Caco-2 (cell line): ENCODE data around the gene CAMKK2. TPM values are rescaled to one million over a fixed set of nuclear protein-coding genes. Genes with fewer than 3 reads are reported as not detected.

Experiments
- BruUV-seq: library from RNA; stranded (reverse); fragments of 400-500 nt; replicated peaks from 2 replicates; lab custom pipeline; 2021; lab: Mats Ljungman, UMichigan
- CTCF ChIA-PET: fragments of 300-600 bp; sonication (Branson Sonifier 250); formaldehyde crosslinking; loops from one replicate; lab custom pipeline; 2022; ENCODE audit warnings: antibody characterized with exemption; lab: Charles Lee
- POLR2A ChIA-PET: fragments of 300-600 bp; sonication (Branson Sonifier 250); formaldehyde crosslinking; loops from one replicate; lab custom pipeline; 2022; ENCODE audit warnings: antibody characterized with exemption; lab: Charles Lee
- DNase-seq, 2 experiments: peaks; one replicate each; pipeline versions ENCODE4 v3.0.0 to v3.0.0-alpha.2; 2020 to 2022
- H3K27me3 ChIP-seq: replicated peaks from 2 replicates; pipeline ENCODE4 v1.6.0; 2011; ENCODE audit warnings: low read length; ENCODE audit not compliant: control insufficient read depth, insufficient read depth
- H3K36me3 ChIP-seq: 2 replicates; pipeline ENCODE4 v1.5.1; 2011; ENCODE audit warnings: low read length; ENCODE audit not compliant: control insufficient read depth, insufficient read depth
- H3K4me1 ChIP-seq: fragments of 250-450 bp; sonication (Bioruptor Pico); 2 replicates; pipeline ENCODE4 v1.5.1; 2020; ENCODE audit warnings: mild to moderate bottlenecking
- H3K4me3 ChIP-seq: 2 replicates; pipeline ENCODE4 v1.5.1; 2011; ENCODE audit warnings: low read depth, mild to moderate bottlenecking, control low read depth, low read length
- H3K9me3 ChIP-seq: fragments of 250-450 bp; sonication (Bioruptor Pico); 2 replicates; pipeline ENCODE4 v1.5.1; 2020; ENCODE audit warnings: mild to moderate bottlenecking, moderate library complexity
- H3K27ac Mint-ChIP-seq: one replicate; pipeline ENCODE4 v1.8.0; 2022; ENCODE audit warnings: mixed read lengths; ENCODE audit not compliant: unreplicated experiment
- H3K27me3 Mint-ChIP-seq: one replicate; pipeline ENCODE4 v1.8.0; 2022; ENCODE audit warnings: mixed read lengths; ENCODE audit not compliant: insufficient read depth, unreplicated experiment
- H3K36me3 Mint-ChIP-seq: one replicate; pipeline ENCODE4 v1.8.0; 2022; ENCODE audit warnings: mild to moderate bottlenecking, mixed read lengths; ENCODE audit not compliant: insufficient read depth, unreplicated experiment
- H3K4me1 Mint-ChIP-seq: one replicate; pipeline ENCODE4 v1.8.0; 2022; ENCODE audit warnings: low read depth, mixed read lengths; ENCODE audit not compliant: unreplicated experiment
- H3K4me3 Mint-ChIP-seq: one replicate; pipeline ENCODE4 v1.8.0; 2022; ENCODE audit warnings: mild to moderate bottlenecking, moderate library complexity, mixed read lengths; ENCODE audit not compliant: unreplicated experiment
- H3K9me3 Mint-ChIP-seq: one replicate; pipeline ENCODE4 v1.8.0; 2022; ENCODE audit warnings: mixed read lengths; ENCODE audit not compliant: unreplicated experiment
- intact Hi-C: fragments of 100-400 bp; cut with micrococcal nuclease; formaldehyde crosslinking; loops from one replicate; pipeline ENCODE4 v1.10.0; 2022; ENCODE audit not compliant: unreplicated experiment
- total RNA-seq: library from RNA; stranded (reverse); gene quantifications from 2 replicates; pipeline ENCODE4 v1.2.3, GENCODE V29; 2022
- TF ChIP-seq, protein P1 (sequence below), 2 experiments: fragments of 200-600 bp in 1 of 2; IDR thresholded peaks; 1 replicate in 1 of 2; 2 replicates in 1 of 2; pipeline versions ENCODE4 v1.5.1 to v1.8.0; 2011 to 2022; ENCODE audit warnings: antibody characterized with exemption in 1 of 2, control low read depth in 1 of 2, inconsistent platforms in 1 of 2, low read depth in 1 of 2, low read length in 1 of 2, mild to moderate bottlenecking in 1 of 2, moderate library complexity in 1 of 2; ENCODE audit not compliant: insufficient read depth in 1 of 2, severe bottlenecking in 1 of 2, unreplicated experiment in 1 of 2

Gene CAMKK2
- total RNA-seq, 1 experiment from 2014 or later, result 31.0 TPM

DNA sequence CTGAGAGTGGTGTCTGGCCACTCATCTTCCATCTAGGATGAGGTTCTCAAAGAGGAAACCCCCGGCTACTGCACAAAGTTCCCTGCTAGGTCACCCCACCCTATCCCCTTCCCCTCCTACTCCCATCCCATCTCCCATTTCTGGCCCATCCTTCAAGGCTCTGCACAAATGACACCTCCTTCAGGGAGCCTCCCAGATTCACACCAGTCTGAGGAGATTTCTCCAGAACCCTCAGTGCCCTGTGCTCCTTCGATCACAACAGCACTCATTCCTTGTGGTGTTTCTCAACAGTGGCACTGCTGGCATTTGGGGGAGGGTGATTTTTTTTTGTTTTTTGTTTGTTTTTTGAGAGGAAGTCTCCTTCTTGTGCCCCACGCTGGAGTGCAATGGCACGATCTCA, 2.9 kb downstream of the CAMKK2 start:
- H3K9me3 ChIP-seq, result no peaks in the 10 kb centered on the region
- POLR2A ChIA-PET, result no interaction called here
- no peaks in the 10 kb centered on the region for H3K36me3 ChIP-seq
- Mint-ChIP-seq H3K9me3 (no peaks in the 10 kb centered on the region), H3K4me3 (no peak overlapping the region), H3K4me1 (no peaks in the 10 kb centered on the region), H3K27ac (no peak overlapping the region), H3K27me3 (no peaks in the 10 kb centered on the region), H3K36me3 (peaks cover 9% of the 10 kb centered on the region)
- no peaks in the 10 kb centered on the region for H3K27me3 ChIP-seq
- CTCF ChIA-PET, result no interaction called here
- intact Hi-C loops, result no loop called here
- TF ChIP-seq, protein P1, sequence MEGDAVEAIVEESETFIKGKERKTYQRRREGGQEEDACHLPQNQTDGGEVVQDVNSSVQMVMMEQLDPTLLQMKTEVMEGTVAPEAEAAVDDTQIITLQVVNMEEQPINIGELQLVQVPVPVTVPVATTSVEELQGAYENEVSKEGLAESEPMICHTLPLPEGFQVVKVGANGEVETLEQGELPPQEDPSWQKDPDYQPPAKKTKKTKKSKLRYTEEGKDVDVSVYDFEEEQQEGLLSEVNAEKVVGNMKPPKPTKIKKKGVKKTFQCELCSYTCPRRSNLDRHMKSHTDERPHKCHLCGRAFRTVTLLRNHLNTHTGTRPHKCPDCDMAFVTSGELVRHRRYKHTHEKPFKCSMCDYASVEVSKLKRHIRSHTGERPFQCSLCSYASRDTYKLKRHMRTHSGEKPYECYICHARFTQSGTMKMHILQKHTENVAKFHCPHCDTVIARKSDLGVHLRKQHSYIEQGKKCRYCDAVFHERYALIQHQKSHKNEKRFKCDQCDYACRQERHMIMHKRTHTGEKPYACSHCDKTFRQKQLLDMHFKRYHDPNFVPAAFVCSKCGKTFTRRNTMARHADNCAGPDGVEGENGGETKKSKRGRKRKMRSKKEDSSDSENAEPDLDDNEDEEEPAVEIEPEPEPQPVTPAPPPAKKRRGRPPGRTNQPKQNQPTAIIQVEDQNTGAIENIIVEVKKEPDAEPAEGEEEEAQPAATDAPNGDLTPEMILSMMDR (IDR thresholded peaks at IDR 0.05; ENCODE audit: insufficient read depth in 1 of 2, low read depth in 1 of 2, low read length in 1 of 2, severe bottlenecking in 1 of 2, unreplicated experiment in 1 of 2), result no peak
- H3K4me1 ChIP-seq, result no peaks in the 10 kb centered on the region
- no peak for DNase-seq
- H3K4me3 ChIP-seq, result no peak overlapping the region
- no TSS peak for BruUV-seq

DNA sequence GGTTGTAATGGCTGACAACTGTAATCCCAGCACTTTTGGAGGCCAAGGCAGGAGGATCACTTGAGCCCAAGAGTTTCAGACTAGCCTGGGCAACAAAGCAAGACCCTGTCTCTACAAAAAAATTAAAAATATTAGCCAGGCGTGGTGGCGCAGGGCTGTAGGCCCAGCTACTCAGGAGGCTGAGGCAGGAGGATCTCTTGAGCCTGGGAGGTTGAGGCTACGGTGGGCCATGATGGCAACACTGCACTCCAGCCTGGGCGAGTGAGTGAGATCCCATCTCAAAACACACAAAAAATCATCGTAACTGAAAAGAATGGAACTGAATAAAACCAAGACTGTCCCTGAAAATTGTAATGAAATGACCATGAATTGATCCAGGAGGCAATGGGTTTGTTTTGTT, 6.1 kb downstream of the CAMKK2 start:
- peaks cover 14% of the 10 kb centered on the region for H3K36me3 Mint-ChIP-seq
- no peaks in the 10 kb centered on the region for H3K9me3 Mint-ChIP-seq
- Histone ChIP-seq H3K36me3 (no peaks in the 10 kb centered on the region; the same call in 1 of the 2 replicates), H3K27me3 (no peaks in the 10 kb centered on the region), H3K4me3 (no peak overlapping the region), H3K9me3 (no peaks in the 10 kb centered on the region), H3K4me1 (no peaks in the 10 kb centered on the region)
- no peak overlapping the region for H3K4me3 Mint-ChIP-seq
- BruUV-seq, result no TSS peak
- TF ChIP-seq, protein P1 (IDR thresholded peaks at IDR 0.05; ENCODE audit: insufficient read depth in 1 of 2, low read depth in 1 of 2, low read length in 1 of 2, severe bottlenecking in 1 of 2, unreplicated experiment in 1 of 2), result no peak
- DNase-seq, result no peak
- POLR2A ChIA-PET, result no interaction called here
- no peaks in the 10 kb centered on the region for H3K4me1 Mint-ChIP-seq
- H3K27me3 Mint-ChIP-seq, result no peaks in the 10 kb centered on the region
- H3K27ac Mint-ChIP-seq, result no peak overlapping the region
- intact Hi-C loops, result no loop called here
- CTCF ChIA-PET, result no interaction called here

DNA sequence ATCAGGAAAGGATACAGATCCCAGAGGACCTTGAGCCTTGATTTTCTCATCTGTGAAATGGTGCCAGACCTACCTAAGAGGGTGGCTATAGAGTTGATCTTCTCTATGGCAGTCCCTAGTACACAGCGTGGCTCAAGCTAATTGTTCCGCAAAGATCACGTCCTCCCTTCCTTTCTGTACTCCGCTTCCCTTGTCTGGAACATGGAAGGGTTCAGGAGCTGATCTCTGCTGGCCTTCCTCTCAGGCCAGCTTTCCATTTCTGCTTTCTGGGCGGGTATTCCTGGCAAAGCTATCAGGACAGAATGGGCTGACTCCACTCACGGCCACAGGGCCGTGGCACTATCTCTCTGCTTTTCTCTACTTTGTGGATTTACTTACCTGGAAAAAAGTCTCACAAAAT, 6.5 kb downstream of the CAMKK2 start:
- no peaks in the 10 kb centered on the region for H3K4me1 Mint-ChIP-seq
- Histone ChIP-seq H3K4me3 (no peak overlapping the region), H3K36me3 (no peaks in the 10 kb centered on the region; the same call in 1 of the 2 replicates), H3K27me3 (no peaks in the 10 kb centered on the region), H3K9me3 (no peaks in the 10 kb centered on the region), H3K4me1 (no peaks in the 10 kb centered on the region)
- H3K27ac Mint-ChIP-seq, result no peak overlapping the region
- H3K4me3 Mint-ChIP-seq, result no peak overlapping the region
- TF ChIP-seq, protein P1 (IDR thresholded peaks at IDR 0.05; ENCODE audit: insufficient read depth in 1 of 2, low read depth in 1 of 2, low read length in 1 of 2, severe bottlenecking in 1 of 2, unreplicated experiment in 1 of 2), result no peak
- no peaks in the 10 kb centered on the region for H3K9me3 Mint-ChIP-seq
- ChIA-PET CTCF (no interaction called here), POLR2A (no interaction called here)
- intact Hi-C loops, result no loop called here
- BruUV-seq, result no TSS peak
- no peak for DNase-seq
- H3K27me3 Mint-ChIP-seq, result no peaks in the 10 kb centered on the region
- peaks cover 14% of the 10 kb centered on the region for H3K36me3 Mint-ChIP-seq
